ENCODE results near the gene CCDC3. TPM values are rescaled to one million over a fixed set of nuclear protein-coding genes. Genes with fewer than 3 reads are reported as not detected.

The CCDC3 gene
- polyA plus RNA-seq, 1 donor from 2014 or later: 3.8 TPM

DNA sequence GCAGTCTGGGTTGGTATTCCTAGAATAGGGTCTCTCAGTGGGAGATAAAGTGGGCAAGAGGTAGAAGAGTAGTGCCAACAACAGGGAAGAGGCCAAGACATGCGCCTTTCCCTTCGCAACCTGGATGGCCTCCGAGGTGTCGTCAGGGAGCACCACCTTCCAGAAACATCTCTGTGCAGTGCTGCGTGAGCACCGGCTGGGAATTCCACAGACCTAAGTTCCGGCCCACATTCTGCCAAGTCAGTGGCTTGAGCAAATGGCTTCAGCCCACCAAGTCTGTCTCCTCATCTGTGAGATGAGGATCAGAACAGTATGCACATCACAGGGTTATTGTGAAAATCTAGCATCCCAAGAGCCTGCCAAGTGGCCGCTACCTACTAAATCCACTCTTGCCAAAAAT, 40.6 kb downstream of the CCDC3 start:
- H3K9me2 ChIP-seq (ENCODE audit: insufficient read depth, low read length): no peaks in the 10 kb centered on the region
- no peak for TF ChIP-seq TAF1 (IDR thresholded peaks at IDR 0.05; ENCODE audit: low read depth)
- TF ChIP-seq RAD21 (conservative IDR thresholded peaks at IDR 0.05): no peak
- TF ChIP-seq EP300 (conservative IDR thresholded peaks at IDR 0.05; ENCODE audit: poor library complexity, severe bottlenecking): no peak
- TF ChIP-seq MXI1 (conservative IDR thresholded peaks at IDR 0.05; ENCODE audit: poor library complexity, severe bottlenecking): no peak
- no peaks in the 10 kb centered on the region for H3F3A ChIP-seq (ENCODE audit: insufficient read depth, low read length, poor library complexity, severe bottlenecking)
- H3K36me3 ChIP-seq (ENCODE audit: insufficient read depth, low read length): no peaks in the 10 kb centered on the region
- H3K4me2 ChIP-seq (ENCODE audit: low read length): no peak overlapping the region
- no peak overlapping the region for H3K27ac ChIP-seq (ENCODE audit: low read length)
- no peaks in the 10 kb centered on the region for H4K20me1 ChIP-seq (ENCODE audit: insufficient read depth)
- no peaks in the 10 kb centered on the region for H3K79me2 ChIP-seq (replicated peaks; ENCODE audit: insufficient read depth, low read length)
- H3K4me3 ChIP-seq (ENCODE audit: low read length): no peak overlapping the region
- H3K9me3 ChIP-seq (ENCODE audit: low read length): no peaks in the 10 kb centered on the region
- no peak overlapping the region for H2AFZ ChIP-seq (ENCODE audit: low read depth, low read length)
- no peaks in the 10 kb centered on the region for H3K27me3 ChIP-seq (ENCODE audit: insufficient read depth, low read depth, low read length)
- no peak overlapping the region for H3K9ac ChIP-seq (ENCODE audit: low read length)

DNA sequence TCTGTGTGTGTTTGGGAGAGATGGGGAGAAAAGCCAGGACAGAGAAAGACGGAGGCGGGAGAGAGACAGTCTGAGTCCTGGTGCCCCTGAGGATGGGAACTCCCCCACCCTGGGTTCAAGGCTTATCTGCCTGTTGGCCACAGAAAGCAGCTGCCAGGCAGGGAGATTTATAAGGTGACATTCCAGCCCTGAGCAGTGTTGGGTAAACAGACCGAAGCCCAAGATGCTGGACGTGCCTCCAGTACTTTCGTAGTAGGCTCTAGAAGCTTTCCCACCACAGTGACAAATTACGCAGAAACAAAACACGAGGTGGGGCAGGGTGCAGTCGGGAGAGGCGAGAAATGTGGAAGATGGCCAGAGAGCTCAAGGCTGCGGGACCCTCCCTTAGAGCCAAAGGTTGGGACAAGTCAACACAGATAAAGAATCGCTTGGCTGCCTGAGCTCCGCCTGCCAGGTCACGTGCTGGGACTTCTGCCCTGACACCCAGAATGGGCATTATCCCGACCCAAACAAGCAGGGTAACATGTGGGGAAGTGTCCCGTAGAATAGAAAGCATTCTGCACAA, 41.1 kb downstream of the CCDC3 start:
- H3K9ac ChIP-seq (ENCODE audit: low read length): no peak overlapping the region
- TF ChIP-seq EZH2 (IDR thresholded peaks at IDR 0.05; ENCODE audit: borderline replicate concordance, insufficient read depth, low read length, poor library complexity, severe bottlenecking) (no peak), RAD21 (conservative IDR thresholded peaks at IDR 0.05) (no peak), MXI1 (conservative IDR thresholded peaks at IDR 0.05; ENCODE audit: poor library complexity, severe bottlenecking) (no peak)

DNA sequence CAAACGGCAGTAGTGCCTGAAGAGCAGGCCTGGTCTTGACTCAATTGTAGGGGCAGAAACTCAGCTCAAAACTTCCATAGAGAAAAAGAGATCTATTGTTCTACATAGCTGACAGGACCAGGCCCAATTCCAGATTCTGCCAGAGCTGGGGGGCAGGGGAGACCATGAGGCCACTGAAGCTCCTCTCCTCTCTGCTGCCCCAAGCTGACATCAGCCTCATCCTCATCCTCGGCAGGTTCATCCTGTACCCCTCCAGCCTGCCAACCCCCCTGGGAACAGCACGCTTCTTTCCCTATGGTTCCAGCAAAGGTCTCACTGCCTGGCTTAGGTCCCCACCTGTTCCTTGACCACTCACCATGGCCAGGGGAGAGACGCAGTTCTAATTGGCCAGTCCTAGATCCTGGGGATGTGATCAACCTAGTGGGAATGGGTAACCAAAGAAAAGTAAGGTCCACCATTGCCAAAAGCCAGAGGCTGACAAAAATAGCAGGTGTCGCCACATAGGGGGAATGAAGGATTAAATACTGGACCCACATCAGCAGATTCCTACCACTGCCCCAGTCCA, 42.9 kb downstream of the CCDC3 start:
- no peaks in the 10 kb centered on the region for H4K20me1 ChIP-seq (ENCODE audit: insufficient read depth)
- no peak overlapping the region for H3K27ac ChIP-seq (ENCODE audit: low read length)
- H3K79me2 ChIP-seq (replicated peaks; ENCODE audit: insufficient read depth, low read length): no peaks in the 10 kb centered on the region
- H3F3A ChIP-seq (ENCODE audit: insufficient read depth, low read length, poor library complexity, severe bottlenecking): no peaks in the 10 kb centered on the region
- H3K9me3 ChIP-seq (ENCODE audit: low read length): no peaks in the 10 kb centered on the region
- no peaks in the 10 kb centered on the region for H3K27me3 ChIP-seq (ENCODE audit: insufficient read depth, low read depth, low read length)
- H3K36me3 ChIP-seq (ENCODE audit: insufficient read depth, low read length): no peaks in the 10 kb centered on the region
- no peak overlapping the region for H3K9ac ChIP-seq (ENCODE audit: low read length)
- H2AFZ ChIP-seq (ENCODE audit: low read depth, low read length): no peak overlapping the region
- TF ChIP-seq POLR2AphosphoS5 (IDR thresholded peaks at IDR 0.05) (no peak), EP300 (conservative IDR thresholded peaks at IDR 0.05; ENCODE audit: poor library complexity, severe bottlenecking) (no peak), MXI1 (conservative IDR thresholded peaks at IDR 0.05; ENCODE audit: poor library complexity, severe bottlenecking) (no peak), SMC3 (conservative IDR thresholded peaks at IDR 0.05; ENCODE audit: poor library complexity) (no peak), TAF1 (IDR thresholded peaks at IDR 0.05; ENCODE audit: low read depth) (no peak), RAD21 (conservative IDR thresholded peaks at IDR 0.05) (no peak), EZH2 (IDR thresholded peaks at IDR 0.05; ENCODE audit: borderline replicate concordance, insufficient read depth, low read length, poor library complexity, severe bottlenecking) (no peak)
- TF ChIP-seq, protein P1, sequence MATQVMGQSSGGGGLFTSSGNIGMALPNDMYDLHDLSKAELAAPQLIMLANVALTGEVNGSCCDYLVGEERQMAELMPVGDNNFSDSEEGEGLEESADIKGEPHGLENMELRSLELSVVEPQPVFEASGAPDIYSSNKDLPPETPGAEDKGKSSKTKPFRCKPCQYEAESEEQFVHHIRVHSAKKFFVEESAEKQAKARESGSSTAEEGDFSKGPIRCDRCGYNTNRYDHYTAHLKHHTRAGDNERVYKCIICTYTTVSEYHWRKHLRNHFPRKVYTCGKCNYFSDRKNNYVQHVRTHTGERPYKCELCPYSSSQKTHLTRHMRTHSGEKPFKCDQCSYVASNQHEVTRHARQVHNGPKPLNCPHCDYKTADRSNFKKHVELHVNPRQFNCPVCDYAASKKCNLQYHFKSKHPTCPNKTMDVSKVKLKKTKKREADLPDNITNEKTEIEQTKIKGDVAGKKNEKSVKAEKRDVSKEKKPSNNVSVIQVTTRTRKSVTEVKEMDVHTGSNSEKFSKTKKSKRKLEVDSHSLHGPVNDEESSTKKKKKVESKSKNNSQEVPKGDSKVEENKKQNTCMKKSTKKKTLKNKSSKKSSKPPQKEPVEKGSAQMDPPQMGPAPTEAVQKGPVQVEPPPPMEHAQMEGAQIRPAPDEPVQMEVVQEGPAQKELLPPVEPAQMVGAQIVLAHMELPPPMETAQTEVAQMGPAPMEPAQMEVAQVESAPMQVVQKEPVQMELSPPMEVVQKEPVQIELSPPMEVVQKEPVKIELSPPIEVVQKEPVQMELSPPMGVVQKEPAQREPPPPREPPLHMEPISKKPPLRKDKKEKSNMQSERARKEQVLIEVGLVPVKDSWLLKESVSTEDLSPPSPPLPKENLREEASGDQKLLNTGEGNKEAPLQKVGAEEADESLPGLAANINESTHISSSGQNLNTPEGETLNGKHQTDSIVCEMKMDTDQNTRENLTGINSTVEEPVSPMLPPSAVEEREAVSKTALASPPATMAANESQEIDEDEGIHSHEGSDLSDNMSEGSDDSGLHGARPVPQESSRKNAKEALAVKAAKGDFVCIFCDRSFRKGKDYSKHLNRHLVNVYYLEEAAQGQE (IDR thresholded peaks at IDR 0.05; ENCODE audit: borderline replicate concordance): no peak
- TF ChIP-seq, protein P2, sequence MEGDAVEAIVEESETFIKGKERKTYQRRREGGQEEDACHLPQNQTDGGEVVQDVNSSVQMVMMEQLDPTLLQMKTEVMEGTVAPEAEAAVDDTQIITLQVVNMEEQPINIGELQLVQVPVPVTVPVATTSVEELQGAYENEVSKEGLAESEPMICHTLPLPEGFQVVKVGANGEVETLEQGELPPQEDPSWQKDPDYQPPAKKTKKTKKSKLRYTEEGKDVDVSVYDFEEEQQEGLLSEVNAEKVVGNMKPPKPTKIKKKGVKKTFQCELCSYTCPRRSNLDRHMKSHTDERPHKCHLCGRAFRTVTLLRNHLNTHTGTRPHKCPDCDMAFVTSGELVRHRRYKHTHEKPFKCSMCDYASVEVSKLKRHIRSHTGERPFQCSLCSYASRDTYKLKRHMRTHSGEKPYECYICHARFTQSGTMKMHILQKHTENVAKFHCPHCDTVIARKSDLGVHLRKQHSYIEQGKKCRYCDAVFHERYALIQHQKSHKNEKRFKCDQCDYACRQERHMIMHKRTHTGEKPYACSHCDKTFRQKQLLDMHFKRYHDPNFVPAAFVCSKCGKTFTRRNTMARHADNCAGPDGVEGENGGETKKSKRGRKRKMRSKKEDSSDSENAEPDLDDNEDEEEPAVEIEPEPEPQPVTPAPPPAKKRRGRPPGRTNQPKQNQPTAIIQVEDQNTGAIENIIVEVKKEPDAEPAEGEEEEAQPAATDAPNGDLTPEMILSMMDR (IDR thresholded peaks at IDR 0.05; ENCODE audit: poor library complexity, severe bottlenecking): no peak
- H3K4me3 ChIP-seq (ENCODE audit: low read length): no peak overlapping the region
- no peaks in the 10 kb centered on the region for H3K9me2 ChIP-seq (ENCODE audit: insufficient read depth, low read length)
- H3K4me2 ChIP-seq (ENCODE audit: low read length): no peak overlapping the region

More for the DNA sequence above, 41.1 kb downstream of the CCDC3 start:
- no peaks in the 10 kb centered on the region for H3K27me3 ChIP-seq (ENCODE audit: insufficient read depth, low read depth, low read length)
- H3K4me2 ChIP-seq (ENCODE audit: low read length): no peak overlapping the region
- H3F3A ChIP-seq (ENCODE audit: insufficient read depth, low read length, poor library complexity, severe bottlenecking): no peaks in the 10 kb centered on the region
- H3K79me2 ChIP-seq (replicated peaks; ENCODE audit: insufficient read depth, low read length): no peaks in the 10 kb centered on the region
- no peaks in the 10 kb centered on the region for H3K9me2 ChIP-seq (ENCODE audit: insufficient read depth, low read length)
- no peaks in the 10 kb centered on the region for H4K20me1 ChIP-seq (ENCODE audit: insufficient read depth)
- no peak overlapping the region for H3K27ac ChIP-seq (ENCODE audit: low read length)
- no peaks in the 10 kb centered on the region for H3K9me3 ChIP-seq (ENCODE audit: low read length)
- H2AFZ ChIP-seq (ENCODE audit: low read depth, low read length): no peak overlapping the region
- H3K4me3 ChIP-seq (ENCODE audit: low read length): no peak overlapping the region
- H3K36me3 ChIP-seq (ENCODE audit: insufficient read depth, low read length): no peaks in the 10 kb centered on the region

Measured in neural cell (in vitro differentiated cells).